Prostate gland (tissue), 2 donors: ENCODE results near the gene ASB17.
"Not testable (repeated sequence)": the region's sequence is repeated elsewhere in the genome, so short reads cannot be mapped to it uniquely, and the experiment has no call there.

Experiments
- POLR2A ChIP-seq: fragments of 450-650 bp; IDR thresholded peaks from one replicate; pipeline ENCODE4 v1.6.1; 2016; ENCODE audit warnings: antibody characterized with exemption, mild to moderate bottlenecking
- POLR2AphosphoS5 ChIP-seq: sonication (generic); formaldehyde crosslinking; IDR thresholded peaks from one replicate; pipeline ENCODE4 v1.6.1; 2017; ENCODE audit warnings: antibody characterized with exemption
- TF ChIP-seq, protein P1 (sequence below), 4 experiments: fragments of 200-600 bp in 2 of 4; fragments of 450-650 bp in 2 of 4; sonication (generic) in 2 of 4; IDR thresholded peaks; 1 replicate in 3 of 4; 2 replicates in 1 of 4; pipeline ENCODE4 v1.5.1; 2016 to 2019; ENCODE audit warnings: antibody characterized with exemption in 4 of 4, mild to moderate bottlenecking in 2 of 4, moderate library complexity in 2 of 4

DNA sequence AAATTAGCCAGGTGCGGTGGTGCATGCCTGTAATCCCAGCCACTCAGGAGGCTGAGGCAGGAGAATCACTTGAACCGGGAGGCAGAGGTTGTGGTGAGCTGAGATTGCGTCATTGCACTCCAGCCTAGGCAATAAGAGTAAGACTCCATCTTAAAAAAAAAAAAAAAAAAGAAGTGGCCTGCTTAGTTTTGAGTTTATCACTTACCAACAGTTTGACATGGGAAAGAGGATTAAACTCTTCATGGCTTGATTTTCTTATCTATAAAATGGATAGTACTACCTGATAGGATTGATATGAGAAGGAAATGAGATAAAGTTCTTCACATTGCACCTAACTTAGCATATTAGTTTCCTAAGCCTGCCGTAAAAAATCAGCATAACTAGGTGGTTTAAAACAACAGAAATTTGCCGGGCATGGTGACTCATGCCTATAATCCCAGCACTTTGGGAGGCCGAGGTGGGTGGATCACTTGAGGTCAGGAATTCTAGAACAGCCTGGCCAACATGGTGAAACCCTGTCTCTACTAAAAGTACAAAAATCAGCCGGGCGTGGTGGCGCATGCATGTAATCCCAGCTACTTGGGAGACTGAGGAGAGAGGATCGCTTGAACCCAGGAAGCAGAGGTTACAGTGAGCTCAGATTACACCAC is 32.0 kb upstream of the ASB17 start:
- TF ChIP-seq, protein P1, sequence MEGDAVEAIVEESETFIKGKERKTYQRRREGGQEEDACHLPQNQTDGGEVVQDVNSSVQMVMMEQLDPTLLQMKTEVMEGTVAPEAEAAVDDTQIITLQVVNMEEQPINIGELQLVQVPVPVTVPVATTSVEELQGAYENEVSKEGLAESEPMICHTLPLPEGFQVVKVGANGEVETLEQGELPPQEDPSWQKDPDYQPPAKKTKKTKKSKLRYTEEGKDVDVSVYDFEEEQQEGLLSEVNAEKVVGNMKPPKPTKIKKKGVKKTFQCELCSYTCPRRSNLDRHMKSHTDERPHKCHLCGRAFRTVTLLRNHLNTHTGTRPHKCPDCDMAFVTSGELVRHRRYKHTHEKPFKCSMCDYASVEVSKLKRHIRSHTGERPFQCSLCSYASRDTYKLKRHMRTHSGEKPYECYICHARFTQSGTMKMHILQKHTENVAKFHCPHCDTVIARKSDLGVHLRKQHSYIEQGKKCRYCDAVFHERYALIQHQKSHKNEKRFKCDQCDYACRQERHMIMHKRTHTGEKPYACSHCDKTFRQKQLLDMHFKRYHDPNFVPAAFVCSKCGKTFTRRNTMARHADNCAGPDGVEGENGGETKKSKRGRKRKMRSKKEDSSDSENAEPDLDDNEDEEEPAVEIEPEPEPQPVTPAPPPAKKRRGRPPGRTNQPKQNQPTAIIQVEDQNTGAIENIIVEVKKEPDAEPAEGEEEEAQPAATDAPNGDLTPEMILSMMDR (IDR thresholded peaks at IDR 0.05), result not testable (repeated sequence)
- TF ChIP-seq POLR2A, POLR2AphosphoS5: not testable (repeated sequence)
